Measurements from ENCODE around the gene TBC1D3B.
A peak's percentile ranks its signal among the peaks of the same experiment; 100 is the strongest.

Gene TBC1D3B

GRCh38 chr17:36148559-36149295 lies 27.7 kb downstream of the TBC1D3B start (continued):
- TF ChIP-seq PRDM2 (tag by site-specific recombination; IDR thresholded peaks at IDR 0.05; ENCODE audit: borderline replicate concordance) (no peak), ZNF423 (tag by site-specific recombination; IDR thresholded peaks at IDR 0.05) (no peak), SCRT2 (tag by site-specific recombination; IDR thresholded peaks at IDR 0.05) (no peak), ZNF398 (tag by site-specific recombination; IDR thresholded peaks at IDR 0.05) (no peak), ZNF530 (tag by site-specific recombination; IDR thresholded peaks at IDR 0.05; ENCODE audit: low read depth) (no peak), ZNF114 (tag by site-specific recombination; IDR thresholded peaks at IDR 0.05) (no peak), ZBTB7A (tag by site-specific recombination; IDR thresholded peaks at IDR 0.05; ENCODE audit: low read depth) (no peak), WT1 (tag by site-specific recombination; IDR thresholded peaks at IDR 0.05) (0 out of 2 replicates have a peak, but pooled peaks have one; percentile 47), ZNF626 (tag by site-specific recombination; IDR thresholded peaks at IDR 0.05) (no peak), ZFP69B (tag by site-specific recombination; IDR thresholded peaks at IDR 0.05) (peak; percentile 64; the same call in 1 of the 2 replicates), ZBTB10 (tag by site-specific recombination; IDR thresholded peaks at IDR 0.05) (0 out of 2 replicates have a peak, but pooled peaks have one; percentile 49), ZNF548 (tag by site-specific recombination; IDR thresholded peaks at IDR 0.05) (peak; percentile 26; the same call in 1 of the 2 replicates), CTCF (tag by site-specific recombination; IDR thresholded peaks at IDR 0.05) (peak; percentile 99), ZNF350 (tag by site-specific recombination; IDR thresholded peaks at IDR 0.05) (no peak), BCL11B (tag by site-specific recombination; IDR thresholded peaks at IDR 0.05; ENCODE audit: low read depth) (no peak), PRDM10 (tag by site-specific recombination; IDR thresholded peaks at IDR 0.05) (peak; percentile 71), ZNF704 (tag by site-specific recombination; IDR thresholded peaks at IDR 0.05) (no peak), ZNF792 (tag by site-specific recombination; IDR thresholded peaks at IDR 0.05) (no peak)

All from HEK293 (cell line).